Hepatocyte (in vitro differentiated cells): ENCODE results near the gene PEAK1. TPM values are rescaled to one million over a fixed set of nuclear protein-coding genes. Genes with fewer than 3 reads are reported as not detected.
A peak's percentile ranks its signal among the peaks of the same experiment; 100 is the strongest.

Source experiments
- DNase-seq: peaks from one replicate; pipeline ENCODE4 v3.0.0-alpha.2; 2016; ENCODE audit warnings: low spot score
- H2AFZ ChIP-seq: fragments of 200-600 bp; sonication (generic); 2 replicates; pipeline ENCODE4 v1.6.0; 2016; ENCODE audit warnings: antibody characterized with exemption, mild to moderate bottlenecking
- H3K27ac ChIP-seq: fragments of 200-600 bp; sonication (generic); 2 replicates; pipeline ENCODE4 v1.5.1; 2016; ENCODE audit warnings: mild to moderate bottlenecking
- H3K27me3 ChIP-seq: fragments of 200-600 bp; sonication (generic); 2 replicates; pipeline ENCODE4 v1.6.1; 2016
- H3K36me3 ChIP-seq: fragments of 200-600 bp; sonication (generic); replicated peaks from 2 replicates; pipeline ENCODE4 v1.5.1; 2016; ENCODE audit warnings: low read depth; ENCODE audit not compliant: insufficient read depth
- H3K4me1 ChIP-seq: fragments of 200-600 bp; sonication (generic); 2 replicates; pipeline ENCODE4 v1.5.1; 2016; ENCODE audit warnings: mild to moderate bottlenecking, moderate library complexity; ENCODE audit not compliant: insufficient read depth
- H3K4me2 ChIP-seq: fragments of 200-600 bp; sonication (generic); 2 replicates; pipeline ENCODE4 v1.6.0; 2016
- H3K4me3 ChIP-seq: fragments of 200-600 bp; sonication (generic); 2 replicates; pipeline ENCODE4 v1.5.1; 2016; ENCODE audit warnings: mild to moderate bottlenecking
- H3K79me2 ChIP-seq: fragments of 200-600 bp; sonication (generic); 2 replicates; pipeline ENCODE4 v1.6.0; 2017; ENCODE audit warnings: mild to moderate bottlenecking
- H3K9me2 ChIP-seq: fragments of 200-600 bp; sonication (generic); replicated peaks from 2 replicates; pipeline ENCODE4 v1.6.0; 2017; ENCODE audit warnings: mild to moderate bottlenecking; ENCODE audit not compliant: insufficient read depth
- H3K9me3 ChIP-seq: fragments of 200-600 bp; sonication (generic); 2 replicates; pipeline ENCODE4 v1.5.1; 2016; ENCODE audit warnings: low read depth, mild to moderate bottlenecking
- H4K20me1 ChIP-seq: fragments of 200-600 bp; sonication (generic); 2 replicates; pipeline ENCODE4 v1.6.0; 2016; ENCODE audit warnings: mild to moderate bottlenecking; ENCODE audit not compliant: insufficient read depth, poor library complexity, severe bottlenecking
- EZH2 ChIP-seq: fragments of 200-600 bp; sonication (generic); IDR thresholded peaks from 2 replicates; pipeline ENCODE4 v1.6.1; 2016; ENCODE audit warnings: antibody characterized with exemption, mild to moderate bottlenecking, borderline replicate concordance
- EZH2phosphoT487 ChIP-seq: fragments of 200-600 bp; sonication (generic); IDR thresholded peaks from one replicate; pipeline ENCODE4 v1.6.1; 2018; ENCODE audit warnings: antibody characterized with exemption, mild to moderate bottlenecking, low read depth, moderate library complexity; ENCODE audit not compliant: unreplicated experiment, severe bottlenecking
- WGBS: methylation state at CpG from one replicate; pipeline ENCODE4 v1.1.6; 2016; ENCODE audit warnings: low lambda C conversion rate; ENCODE audit errors: missing lambda C conversion rate; 5-methylcytosine and 5-hydroxymethylcytosine counted together
- polyA plus RNA-seq: library from polyadenylated mRNA; unstranded; fragments of >200 nt; fragmentation: Nextera tagmentation; extraction: Ambion mirVana; gene quantifications from 2 replicates; pipeline ENCODE4 v1.2.1, GENCODE V29; 2016
- total RNA-seq: library from RNA; depleted of rRNA; stranded (reverse); fragments of >200 nt; gene quantifications from 2 replicates; pipeline ENCODE4 v1.2.3, GENCODE V29; 2014
- TF ChIP-seq, protein P1 (sequence below): fragments of 200-600 bp; sonication (generic); IDR thresholded peaks from 2 replicates; pipeline ENCODE4 v1.5.1; 2016; ENCODE audit warnings: antibody characterized with exemption, mild to moderate bottlenecking; ENCODE audit not compliant: poor library complexity

Gene PEAK1
- total and polyA plus RNA-seq, 2 experiments from 2014 or later: 8.1 to 27.1 TPM

DNA sequence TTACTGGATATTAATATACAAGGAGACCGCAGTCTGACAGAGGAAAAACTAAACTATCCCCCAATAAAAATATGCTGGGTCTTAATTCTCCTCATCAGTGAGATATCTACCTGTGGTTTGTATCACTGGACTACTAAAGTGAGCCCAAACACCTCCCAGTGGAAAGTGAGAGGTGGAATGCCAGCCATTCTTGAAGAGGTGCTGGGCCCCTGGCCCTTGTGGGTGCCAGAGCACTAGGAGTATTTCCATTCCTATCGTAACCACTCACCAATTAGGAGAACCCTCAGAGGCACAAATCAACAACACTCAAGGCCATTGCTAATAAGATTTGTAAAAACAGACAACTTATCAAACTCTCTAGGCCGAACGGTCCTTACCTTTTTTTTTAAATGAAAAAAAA, 227.5 kb downstream of the PEAK1 start:
- Histone ChIP-seq H3K27ac (no peak overlapping the region), H3K4me1 (peaks cover 2% of the 10 kb centered on the region), H3K27me3 (no peaks in the 10 kb centered on the region), H3K9me2 (no peaks in the 10 kb centered on the region), H3K9me3 (no peaks in the 10 kb centered on the region), H2AFZ (no peak overlapping the region), H3K4me2 (no peak overlapping the region), H4K20me1 (no peaks in the 10 kb centered on the region), H3K79me2 (no peaks in the 10 kb centered on the region), H3K36me3 (no peaks in the 10 kb centered on the region), H3K4me3 (no peak overlapping the region)
- TF ChIP-seq EZH2 (no peak), EZH2phosphoT487 (no peak)
- TF ChIP-seq, protein P1, sequence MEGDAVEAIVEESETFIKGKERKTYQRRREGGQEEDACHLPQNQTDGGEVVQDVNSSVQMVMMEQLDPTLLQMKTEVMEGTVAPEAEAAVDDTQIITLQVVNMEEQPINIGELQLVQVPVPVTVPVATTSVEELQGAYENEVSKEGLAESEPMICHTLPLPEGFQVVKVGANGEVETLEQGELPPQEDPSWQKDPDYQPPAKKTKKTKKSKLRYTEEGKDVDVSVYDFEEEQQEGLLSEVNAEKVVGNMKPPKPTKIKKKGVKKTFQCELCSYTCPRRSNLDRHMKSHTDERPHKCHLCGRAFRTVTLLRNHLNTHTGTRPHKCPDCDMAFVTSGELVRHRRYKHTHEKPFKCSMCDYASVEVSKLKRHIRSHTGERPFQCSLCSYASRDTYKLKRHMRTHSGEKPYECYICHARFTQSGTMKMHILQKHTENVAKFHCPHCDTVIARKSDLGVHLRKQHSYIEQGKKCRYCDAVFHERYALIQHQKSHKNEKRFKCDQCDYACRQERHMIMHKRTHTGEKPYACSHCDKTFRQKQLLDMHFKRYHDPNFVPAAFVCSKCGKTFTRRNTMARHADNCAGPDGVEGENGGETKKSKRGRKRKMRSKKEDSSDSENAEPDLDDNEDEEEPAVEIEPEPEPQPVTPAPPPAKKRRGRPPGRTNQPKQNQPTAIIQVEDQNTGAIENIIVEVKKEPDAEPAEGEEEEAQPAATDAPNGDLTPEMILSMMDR: no peak
- no peak for DNase-seq
- 93% methylated on average over 4 of the region's 4 CpGs for WGBS

DNA sequence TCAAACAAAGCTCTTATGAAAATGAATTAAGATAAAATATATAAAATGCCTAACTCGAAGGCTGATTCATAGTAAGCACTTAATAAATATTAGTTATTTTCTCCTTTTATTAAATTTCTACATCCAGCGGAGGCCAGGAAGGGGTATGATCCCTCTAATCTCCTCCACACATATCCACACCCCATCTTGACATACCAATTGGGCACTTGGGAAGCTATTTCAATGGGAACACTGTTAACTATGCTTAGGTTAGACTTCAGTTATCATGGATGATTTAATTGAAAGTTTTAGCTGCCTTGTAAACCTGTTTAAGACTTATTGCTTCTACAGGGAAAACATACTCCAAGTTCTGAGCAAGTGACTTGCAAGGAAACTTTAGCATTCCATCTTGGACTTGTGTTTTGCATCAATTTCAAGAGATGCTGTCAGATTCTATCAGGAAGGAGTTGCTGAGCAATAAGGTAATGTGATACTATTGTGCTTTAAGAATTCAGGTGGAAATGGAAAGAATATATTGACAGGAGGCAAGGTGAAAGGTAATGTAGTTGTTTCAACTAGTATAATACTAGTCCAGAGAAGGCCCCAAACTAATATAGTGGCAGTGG, 228.6 kb downstream of the PEAK1 start:
- Histone ChIP-seq H3K4me2 (no peak overlapping the region), H3K36me3 (no peaks in the 10 kb centered on the region), H2AFZ (no peak overlapping the region), H3K27ac (no peak overlapping the region), H3K79me2 (no peaks in the 10 kb centered on the region), H3K4me1 (peaks cover 12% of the 10 kb centered on the region), H3K9me3 (no peaks in the 10 kb centered on the region), H3K9me2 (no peaks in the 10 kb centered on the region), H3K27me3 (no peaks in the 10 kb centered on the region), H3K4me3 (no peak overlapping the region), H4K20me1 (no peaks in the 10 kb centered on the region)
- WGBS: 86% methylated on average over 2 of the region's 2 CpGs
- DNase-seq: no peak
- TF ChIP-seq, protein P1: no peak
- TF ChIP-seq EZH2 (no peak), EZH2phosphoT487 (no peak)

DNA sequence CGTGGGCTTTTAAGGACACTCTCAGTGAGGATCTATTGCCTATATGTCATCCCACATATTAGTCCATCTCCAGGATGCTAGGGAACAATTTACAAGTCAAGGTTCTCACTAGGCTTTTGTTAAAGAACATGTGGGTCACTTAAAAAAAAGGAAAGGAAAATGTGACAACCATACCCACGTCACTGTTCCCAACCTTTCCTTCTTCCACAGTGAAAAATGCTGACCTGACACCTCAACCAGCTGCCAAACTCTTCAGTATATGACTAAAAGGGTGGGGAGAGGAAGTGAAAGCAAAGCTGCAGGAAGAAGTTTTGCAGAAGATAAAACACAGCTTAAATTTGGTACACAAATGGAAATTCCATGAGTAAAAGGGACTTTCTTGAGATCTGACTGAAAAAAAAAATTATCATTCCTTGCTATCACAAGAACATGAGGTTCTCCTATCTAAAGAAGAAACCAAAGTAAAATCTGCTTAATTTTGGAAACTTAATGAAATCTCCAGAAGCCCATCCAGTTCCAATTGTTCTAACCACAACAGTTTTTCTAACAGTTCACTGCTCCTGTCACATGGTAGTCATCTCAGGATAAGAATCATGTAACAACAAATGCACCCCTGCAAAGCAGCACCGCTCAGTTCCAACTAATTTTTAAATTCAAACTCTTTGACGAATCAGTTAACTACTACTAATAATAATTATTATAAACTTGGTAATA, 232.0 kb downstream of the PEAK1 start:
- no peaks in the 10 kb centered on the region for H4K20me1 ChIP-seq
- no peak for TF ChIP-seq EZH2
- no peaks in the 10 kb centered on the region for H3K36me3 ChIP-seq
- H3K9me3 ChIP-seq: no peaks in the 10 kb centered on the region
- H3K9me2 ChIP-seq: no peaks in the 10 kb centered on the region
- H3K4me1 ChIP-seq: peaks cover 18% of the 10 kb centered on the region
- no peak for DNase-seq
- no peak overlapping the region for H2AFZ ChIP-seq
- no peak overlapping the region for H3K4me3 ChIP-seq
- H3K27ac ChIP-seq: peak overlapping the region; percentile 12
- 75% methylated on average over 4 of the region's 4 CpGs for WGBS
- no peak overlapping the region for H3K4me2 ChIP-seq
- H3K27me3 ChIP-seq: no peaks in the 10 kb centered on the region
- no peaks in the 10 kb centered on the region for H3K79me2 ChIP-seq

DNA sequence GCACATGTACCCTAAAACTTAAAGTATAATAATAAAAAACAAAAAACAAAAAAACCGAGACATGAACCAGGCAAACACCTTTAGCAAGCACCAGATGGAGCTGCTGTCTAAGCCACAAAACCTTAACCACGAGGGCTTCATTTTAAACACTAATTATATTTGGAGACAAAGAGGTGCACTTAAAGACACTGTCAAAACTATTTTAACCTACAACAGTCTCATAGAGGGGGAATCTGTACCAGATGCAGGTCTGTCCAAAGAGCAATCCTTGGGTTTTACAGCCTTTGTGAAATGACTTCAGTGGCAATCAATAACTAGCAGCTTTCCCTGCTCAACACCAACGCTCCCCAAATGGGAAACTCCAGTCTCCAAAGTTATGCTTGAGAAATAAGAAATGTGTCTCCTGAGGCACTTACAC, 233.3 kb downstream of the PEAK1 start:
- peak overlapping the region; percentile 43 for H3K4me2 ChIP-seq
- no peaks in the 10 kb centered on the region for H3K27me3 ChIP-seq
- H3K27ac ChIP-seq: peak overlapping the region; percentile 12
- no peak overlapping the region for H3K4me3 ChIP-seq
- WGBS: 46% methylated on average over 3 of the region's 3 CpGs
- H4K20me1 ChIP-seq: no peaks in the 10 kb centered on the region
- no peaks in the 10 kb centered on the region for H3K36me3 ChIP-seq
- no peaks in the 10 kb centered on the region for H3K9me2 ChIP-seq
- no peak overlapping the region for H2AFZ ChIP-seq
- DNase-seq: peak; percentile 31
- TF ChIP-seq, protein P1: peak; percentile 77
- no peak for TF ChIP-seq EZH2
- no peaks in the 10 kb centered on the region for H3K9me3 ChIP-seq
- peaks cover 18% of the 10 kb centered on the region for H3K4me1 ChIP-seq
- no peaks in the 10 kb centered on the region for H3K79me2 ChIP-seq
